Measurements from ENCODE around the gene TNRC6B. TPM values are rescaled to one million over a fixed set of nuclear protein-coding genes. Genes with fewer than 3 reads are reported as not detected.

Gene TNRC6B
- total RNA-seq, 1 experiment from 2014 or later, result 58.1 TPM

GRCh38 chr22:40331706-40332105, 154.0 kb downstream of the TNRC6B start:
- H3K9ac ChIP-seq (ENCODE audit: extremely low read depth, insufficient read length, low read length), result no peak overlapping the region

More at GRCh38 chr22:40331706-40332105, 154.0 kb downstream of the TNRC6B start:
- no peak overlapping the region for H3K4me3 Mint-ChIP-seq
- TF ChIP-seq CTCF (conservative IDR thresholded peaks at IDR 0.05), result no peak
- Histone ChIP-seq H3T11ph (ENCODE audit: low read length) (no peak overlapping the region), H3K23ac (ENCODE audit: insufficient read length, low read depth, low read length) (no peak overlapping the region), H3K79me2 (ENCODE audit: insufficient read depth, low read length) (no peaks in the 10 kb centered on the region), H3K79me1 (ENCODE audit: insufficient read depth, low read depth, low read length, poor library complexity, severe bottlenecking) (no peaks in the 10 kb centered on the region), H2AFZ (ENCODE audit: low read length) (no peak overlapping the region), H2BK120ac (ENCODE audit: low read depth, low read length, poor library complexity, severe bottlenecking) (no peak overlapping the region), H3K4me2 (ENCODE audit: insufficient read depth, insufficient read length, low read length) (no peak overlapping the region), H2BK15ac (ENCODE audit: low read depth, low read length) (no peak overlapping the region), H3K27me3 (ENCODE audit: insufficient read depth, low read length) (no peaks in the 10 kb centered on the region), H3K56ac (ENCODE audit: insufficient read length, low read depth, low read length) (no peak overlapping the region), H3K23me2 (ENCODE audit: insufficient read length, low read depth, low read length, poor library complexity, severe bottlenecking) (no peaks in the 10 kb centered on the region), H3K4me1 (ENCODE audit: insufficient read depth, low read length) (peaks cover 12% of the 10 kb centered on the region), H4K20me1 (ENCODE audit: control insufficient read depth, insufficient read depth, insufficient read length) (peaks cover 2% of the 10 kb centered on the region), H2AK5ac (ENCODE audit: insufficient read length, low read length) (no peak overlapping the region), H4K91ac (ENCODE audit: insufficient read length, low read depth, low read length) (no peak overlapping the region), H2BK20ac (ENCODE audit: low read depth, low read length, poor library complexity, severe bottlenecking) (no peak overlapping the region), H3K9me3 (ENCODE audit: control insufficient read depth, low read depth, low read length) (no peaks in the 10 kb centered on the region), H4K5ac (ENCODE audit: insufficient read length, low read depth, low read length) (no peak overlapping the region), H3K18ac (ENCODE audit: insufficient read length, low read depth, low read length) (no peak overlapping the region), H2BK12ac (ENCODE audit: insufficient read length, low read depth, low read length) (no peak overlapping the region), H2BK5ac (ENCODE audit: insufficient read length, low read length) (no peak overlapping the region), H3K14ac (ENCODE audit: insufficient read depth, low read length) (no peak overlapping the region), H3K4ac (ENCODE audit: low read depth, low read length) (no peak overlapping the region), H3K27ac (ENCODE audit: insufficient read length, low read depth, low read length) (no peak overlapping the region), H4K8ac (replicated peaks; ENCODE audit: insufficient read length, low read depth, low read length) (no peak overlapping the region)
- H3K27ac Mint-ChIP-seq, result no peak overlapping the region; a peak in 1 of 7 replicates
- H3K4me1 Mint-ChIP-seq, result peaks cover 57 to 70% of the 10 kb centered on the region in 2 experiments
- no peaks in the 10 kb centered on the region; the same call in none of the 2 replicates for H3K27me3 Mint-ChIP-seq (ENCODE audit: low read depth)
- no peaks in the 10 kb centered on the region for H3K9me3 Mint-ChIP-seq
- peaks cover 0 to 29% (median 12%) of the 10 kb centered on the region in 3 experiments; a peak in 2 of 7 replicates for H3K36me3 Mint-ChIP-seq (ENCODE audit: insufficient read depth in 1 of 3, low read depth in 3 of 3)
- WGBS (ENCODE audit: extremely low coverage, insufficient read length, low lambda C conversion rate), result no CpG with 5 or more reads among the region's 4 CpGs
- DNase-seq, result peak; percentile 35

Data from H9 (cell line).